DMS114 treated with DMSO at 0.1 percent for 48 hours (cell line): ENCODE data around the gene CCNT1.
"Not testable (repeated sequence)": the region's sequence is repeated elsewhere in the genome, so short reads cannot be mapped to it uniquely, and the experiment has no call there.

Source experiments
- DNase-seq: peaks from one replicate; lab custom pipeline; 2025; ENCODE audit not compliant: unreplicated experiment; lab: John Stamatoyannopoulos, UW

The CCNT1 gene

GRCh38 chr12:48716493-48717251 lies at the start of gene CCNT1:
CCNT1 (minus strand) TSS chr12:48716707; CDS start chr12:48716675, 32 bp downstream.
- peak; percentile 99 for DNase-seq

GRCh38 chr12:48765753-48766162 lies 49.3 kb upstream of the CCNT1 start:
- no peak for DNase-seq

GRCh38 chr12:48764521-48764920 lies 48.0 kb upstream of the CCNT1 start:
- DNase-seq: no peak

GRCh38 chr12:48758737-48759136 lies 42.2 kb upstream of the CCNT1 start:
- DNase-seq: no peak

- DNase-seq: no peak
Measured at GRCh38 chr12:48758186-48758585, 41.7 kb upstream of the CCNT1 start.

- DNase-seq: no peak
Measured at GRCh38 chr12:48750769-48751356, 34.4 kb upstream of the CCNT1 start.

- DNase-seq: no peak
Measured at GRCh38 chr12:48750215-48750614, 33.7 kb upstream of the CCNT1 start.

- no peak for DNase-seq
Measured at GRCh38 chr12:48744251-48745008, 27.9 kb upstream of the CCNT1 start.

- no peak for DNase-seq
Measured at GRCh38 chr12:48739618-48740269, 23.2 kb upstream of the CCNT1 start.

- no peak for DNase-seq
Measured at GRCh38 chr12:48736456-48736855, 19.9 kb upstream of the CCNT1 start.

- DNase-seq: no peak
Measured at GRCh38 chr12:48728807-48729206, 12.3 kb upstream of the CCNT1 start.

GRCh38 chr12:48720737-48721136 lies 4.2 kb upstream of the CCNT1 start:
- DNase-seq: not testable (repeated sequence)

GRCh38 chr12:48720171-48720570 lies 3.7 kb upstream of the CCNT1 start:
- DNase-seq: not testable (repeated sequence)

- not testable (repeated sequence) for DNase-seq
Measured at GRCh38 chr12:48719002-48719401, 2.5 kb upstream of the CCNT1 start.

- no peak for DNase-seq
Measured at GRCh38 chr12:48717252-48717695, 767 bp upstream of the CCNT1 start.

GRCh38 chr12:48716168-48716492 lies 377 bp downstream of the CCNT1 start:
- no peak for DNase-seq

- DNase-seq: no peak
Measured at GRCh38 chr12:48712209-48712608, 4.3 kb downstream of the CCNT1 start.

GRCh38 chr12:48698822-48699221 lies 17.7 kb downstream of the CCNT1 start:
- not testable (repeated sequence) for DNase-seq

GRCh38 chr12:48696626-48697025 lies 19.9 kb downstream of the CCNT1 start:
- DNase-seq: no peak

- DNase-seq: no peak
Measured at GRCh38 chr12:48695859-48696258, 20.6 kb downstream of the CCNT1 start.

GRCh38 chr12:48694038-48694437 lies 22.5 kb downstream of the CCNT1 start:
- DNase-seq: no peak
